ENCODE results near the gene FAXDC2.

FAXDC2 gene

GRCh38 chr5:154797762-154798161 is 52.6 kb downstream of the FAXDC2 start:
- no peak for DNase-seq (ENCODE audit: low spot score)

GRCh38 chr5:154795235-154795596 is 55.2 kb downstream of the FAXDC2 start:
- no peak for DNase-seq (ENCODE audit: low spot score)

DNA sequence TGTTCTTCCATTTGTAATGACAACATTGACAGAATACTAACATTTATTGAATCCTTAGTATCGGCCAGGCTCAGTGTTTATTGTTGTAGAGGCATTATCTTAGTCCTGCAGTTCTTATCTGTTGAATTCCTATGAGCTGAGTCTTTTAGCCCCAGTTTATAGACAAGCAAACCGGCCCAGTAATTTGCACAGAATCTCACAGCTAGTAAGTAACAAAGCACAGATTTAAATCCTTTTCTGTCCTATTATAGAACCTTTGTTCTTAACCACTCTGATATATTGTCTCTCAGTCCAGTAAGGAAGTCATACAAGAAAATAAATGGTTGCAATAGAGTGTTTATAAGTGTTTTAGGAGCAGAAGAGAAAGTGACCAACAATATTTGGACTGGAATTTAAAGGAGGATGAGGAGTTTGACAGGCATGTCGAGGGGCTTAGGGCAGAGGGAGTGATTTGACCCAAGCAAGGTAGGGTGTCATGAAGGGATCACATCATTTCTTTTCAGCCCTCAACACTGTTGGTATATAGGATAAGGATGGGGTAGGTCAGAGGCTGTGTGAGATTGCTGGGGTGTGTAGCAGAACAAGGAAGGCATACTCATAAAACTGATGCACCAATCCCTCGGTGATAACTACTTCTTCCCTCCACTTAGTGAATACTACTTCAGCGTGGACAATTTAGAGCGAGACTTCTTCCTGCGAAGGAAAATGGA is 55.7 kb downstream of the FAXDC2 start:
- DNase-seq (ENCODE audit: low spot score) = no peak

DNA sequence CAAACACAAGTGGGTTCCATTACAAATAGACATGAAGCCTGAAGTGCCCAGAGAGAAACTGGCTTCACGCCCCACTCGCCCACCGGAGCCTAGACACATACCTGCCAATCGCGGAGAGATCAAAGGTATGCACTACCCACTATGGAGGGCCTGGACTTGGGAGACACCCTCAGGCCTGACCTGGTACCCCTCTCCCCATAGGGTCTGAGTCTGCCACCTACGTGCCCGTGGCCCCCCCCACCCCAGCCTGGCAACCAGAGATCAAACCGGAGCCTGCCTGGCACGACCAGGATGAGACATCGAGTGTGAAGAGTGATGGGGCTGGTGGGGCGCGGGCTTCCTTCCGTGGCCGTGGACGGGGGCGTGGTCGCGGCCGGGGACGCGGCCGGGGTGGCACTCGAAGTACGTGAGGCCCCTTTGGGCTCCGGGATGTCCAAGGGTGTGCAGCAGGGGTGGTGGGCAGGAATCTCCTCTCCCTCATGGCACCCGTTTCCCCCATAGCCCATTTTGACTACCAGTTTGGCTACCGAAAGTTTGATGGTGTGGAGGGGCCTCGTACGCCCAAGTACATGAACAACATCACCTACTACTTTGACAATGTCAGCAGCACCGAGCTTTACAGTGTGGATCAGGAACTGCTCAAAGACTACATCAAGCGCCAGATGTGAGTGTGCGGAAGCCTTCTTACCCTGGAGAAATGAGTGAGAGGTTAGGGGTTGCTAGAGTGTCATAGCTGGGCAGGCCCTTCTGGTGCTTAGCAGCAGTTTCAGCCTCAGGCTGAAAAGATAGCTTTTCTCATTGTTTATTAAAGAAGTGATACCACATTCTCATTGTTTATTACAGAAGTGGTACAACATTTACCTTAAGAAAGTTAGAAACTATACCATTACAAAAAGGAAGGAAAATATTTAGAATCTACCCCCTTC is 56.5 kb downstream of the FAXDC2 start:
- no peak for DNase-seq (ENCODE audit: low spot score)

DNA sequence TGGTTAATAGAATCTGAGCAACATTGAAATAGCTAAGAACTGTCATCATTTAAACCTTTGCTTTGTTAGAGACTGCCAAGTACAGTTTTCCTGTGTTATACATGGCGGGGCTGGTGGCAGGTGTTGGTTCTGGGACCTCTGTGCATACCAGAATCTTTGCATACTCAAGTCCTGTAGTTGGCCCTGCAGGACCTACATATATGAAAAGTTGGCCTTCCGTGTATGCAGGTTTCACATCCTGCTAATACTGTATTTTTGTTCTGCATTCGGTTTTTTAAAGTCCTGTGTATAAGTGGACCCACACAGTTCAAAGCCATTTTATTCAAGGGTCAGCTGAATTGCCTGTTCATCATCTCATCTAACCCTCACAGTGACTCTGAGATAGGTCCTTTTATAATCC is 58.9 kb downstream of the FAXDC2 start:
- no peak for DNase-seq (ENCODE audit: low spot score)

- DNase-seq (ENCODE audit: low spot score) = no peak
These were observed 62.2 kb downstream of the FAXDC2 start for GRCh38 chr5:154788212-154788611.

DNA sequence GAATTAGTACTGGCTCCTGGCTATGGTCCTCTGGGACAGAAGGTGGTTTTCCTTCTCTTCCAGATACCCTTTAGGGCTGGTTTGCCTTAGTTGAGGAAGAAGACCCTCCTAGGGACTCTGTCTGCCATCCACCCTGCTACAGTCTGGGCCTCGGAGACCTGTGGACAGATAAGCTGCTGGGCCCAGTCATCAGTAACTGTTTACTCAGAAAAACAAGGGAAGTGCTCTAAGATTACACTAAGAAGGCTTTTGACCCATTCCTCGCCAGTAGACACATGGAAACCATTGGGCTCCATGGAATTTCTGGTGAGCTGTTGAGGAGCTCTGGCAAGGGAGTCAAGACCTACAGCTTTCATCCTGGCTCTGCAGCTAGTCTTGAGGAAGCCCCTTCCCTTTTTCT is 64.0 kb downstream of the FAXDC2 start:
- no peak for DNase-seq (ENCODE audit: low spot score)

DNA sequence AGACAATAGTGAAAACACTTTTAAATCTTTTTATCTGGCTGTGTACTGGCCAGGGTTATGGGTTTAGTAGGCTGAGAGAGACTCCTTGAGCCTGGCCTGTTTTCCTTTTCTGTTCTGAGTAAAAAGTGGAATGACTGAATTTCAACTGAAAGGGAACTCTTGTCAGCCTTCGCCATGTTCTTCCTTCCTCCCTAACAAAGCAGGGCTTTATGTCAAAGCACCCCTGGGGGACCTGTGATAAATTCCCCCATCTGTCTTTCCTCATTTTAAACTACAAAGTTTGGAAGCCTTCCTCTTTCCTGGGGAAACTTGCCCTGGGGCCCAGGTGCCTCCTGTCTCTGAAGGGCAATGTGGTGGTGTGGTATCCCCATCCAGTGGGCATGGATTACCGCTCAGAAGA is 65.5 kb downstream of the FAXDC2 start:
- DNase-seq (ENCODE audit: low spot score) = no peak

DNA sequence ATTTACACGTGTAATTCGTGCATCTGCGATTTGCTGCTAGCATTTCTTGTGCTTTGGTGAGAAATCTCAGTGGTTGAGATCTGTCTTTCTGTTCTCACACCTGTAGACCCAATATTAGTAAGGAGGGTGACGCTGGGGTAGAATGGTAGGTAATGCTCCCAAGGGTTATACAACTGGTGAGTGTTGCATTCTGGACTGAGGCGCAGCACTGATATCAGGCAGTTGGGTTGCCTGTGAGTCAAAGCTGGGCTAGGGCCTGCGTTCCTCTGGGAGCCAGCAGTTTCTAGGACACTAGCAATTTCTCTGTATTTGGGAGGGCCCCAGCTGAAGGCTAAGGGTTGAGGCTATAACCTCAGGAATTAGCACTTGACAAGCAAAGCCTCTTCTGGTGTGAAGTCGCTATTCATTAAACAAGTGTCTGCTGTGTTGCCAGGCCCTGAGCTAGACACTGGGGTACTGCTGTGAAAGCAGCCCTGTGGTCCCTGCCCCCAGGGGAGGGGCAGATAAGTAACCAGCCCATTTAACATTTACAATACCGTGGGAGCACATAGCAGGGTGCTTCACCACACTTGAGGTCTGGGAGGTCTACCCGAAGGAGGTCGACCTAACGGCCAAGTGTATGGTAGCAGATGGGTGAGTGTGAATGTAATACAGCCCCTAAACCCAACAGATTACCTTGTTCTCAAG is 66.5 kb downstream of the FAXDC2 start:
- no peak for DNase-seq (ENCODE audit: low spot score)

GRCh38 chr5:154782812-154783592 is 67.4 kb downstream of the FAXDC2 start:
- DNase-seq (ENCODE audit: low spot score) = no peak

- DNase-seq (ENCODE audit: low spot score) = no peak
These were observed 68.1 kb downstream of the FAXDC2 start for GRCh38 chr5:154782326-154782725.

DNA sequence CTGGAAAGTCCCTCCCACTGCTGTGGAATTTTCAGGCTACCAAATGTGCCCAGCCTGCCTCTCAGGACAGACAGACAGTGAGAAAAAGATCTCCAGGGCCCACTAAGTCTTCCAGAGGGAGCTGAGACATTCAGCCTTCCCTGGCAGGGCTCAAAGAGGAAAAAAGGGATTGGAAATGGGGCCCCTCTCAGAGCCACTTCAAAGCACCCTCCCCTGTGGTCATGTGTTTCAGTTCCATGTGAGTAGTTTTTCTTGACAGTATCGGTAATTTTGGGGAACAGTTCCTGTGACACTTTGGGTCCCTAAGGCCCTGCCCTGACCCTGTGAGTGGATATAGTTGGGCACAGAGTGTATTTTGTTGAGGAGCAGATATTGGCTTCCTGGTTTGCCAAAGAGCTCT is 70.3 kb downstream of the FAXDC2 start:
- DNase-seq (ENCODE audit: low spot score) = no peak

DNA sequence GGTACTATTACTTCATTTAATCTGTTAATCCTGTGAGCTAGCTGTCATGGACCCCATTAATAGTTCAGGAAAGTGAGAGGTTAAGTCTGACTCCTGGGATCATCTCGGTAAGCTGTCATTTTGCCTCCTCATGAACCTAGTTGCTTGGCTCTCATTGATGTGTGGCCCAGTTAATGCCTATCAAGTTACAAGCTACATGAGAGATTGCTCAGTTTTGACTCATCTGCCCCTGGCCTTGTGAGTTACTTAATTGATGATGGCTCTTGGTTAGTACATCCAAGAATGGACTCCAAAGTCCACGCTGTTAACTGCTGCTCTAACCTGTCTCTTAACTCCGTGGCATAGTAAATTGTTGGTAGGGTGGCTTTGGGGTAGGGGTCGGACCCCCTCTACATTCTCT is 71.3 kb downstream of the FAXDC2 start:
- no peak for DNase-seq (ENCODE audit: low spot score)

DNA sequence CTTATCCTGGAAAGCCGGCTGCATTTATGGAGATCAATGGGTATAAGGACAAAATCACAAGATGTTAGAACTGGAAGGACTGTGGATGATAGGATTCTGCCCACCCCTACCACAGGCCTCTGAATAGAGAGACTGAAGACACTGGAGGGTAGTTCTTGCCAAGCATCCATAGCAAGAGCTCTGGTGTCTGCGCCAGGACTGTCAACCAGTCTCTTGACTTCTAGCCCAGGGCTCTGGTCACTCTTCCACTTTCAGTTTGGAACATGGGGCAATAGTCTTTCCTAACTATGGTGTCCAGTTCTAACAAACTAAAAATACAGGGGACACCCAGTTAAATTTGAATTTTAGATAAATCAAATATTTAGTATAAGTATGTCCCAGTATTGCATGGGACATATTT is 71.9 kb downstream of the FAXDC2 start:
- no peak for DNase-seq (ENCODE audit: low spot score)

DNA sequence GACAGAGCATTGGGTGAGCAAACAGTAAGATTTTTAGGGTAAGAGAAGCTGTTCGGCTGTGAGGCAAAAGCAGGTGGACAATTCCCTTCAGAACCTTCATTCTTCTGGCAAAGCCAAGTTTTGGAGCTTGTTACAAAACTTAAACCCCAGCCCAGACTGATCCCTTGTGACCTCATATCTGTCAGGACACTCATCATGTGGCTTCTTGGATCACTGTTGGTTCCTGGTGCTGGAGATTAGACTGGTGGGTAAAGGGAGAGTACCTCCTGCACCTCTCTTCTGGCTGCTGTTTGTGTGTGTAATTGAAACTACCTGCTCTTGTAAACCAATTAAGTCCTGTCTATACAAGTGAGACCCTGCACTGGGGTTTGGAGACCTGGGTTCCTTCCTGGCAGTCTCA is 74.2 kb downstream of the FAXDC2 start:
- DNase-seq (ENCODE audit: low spot score) = no peak

DNA sequence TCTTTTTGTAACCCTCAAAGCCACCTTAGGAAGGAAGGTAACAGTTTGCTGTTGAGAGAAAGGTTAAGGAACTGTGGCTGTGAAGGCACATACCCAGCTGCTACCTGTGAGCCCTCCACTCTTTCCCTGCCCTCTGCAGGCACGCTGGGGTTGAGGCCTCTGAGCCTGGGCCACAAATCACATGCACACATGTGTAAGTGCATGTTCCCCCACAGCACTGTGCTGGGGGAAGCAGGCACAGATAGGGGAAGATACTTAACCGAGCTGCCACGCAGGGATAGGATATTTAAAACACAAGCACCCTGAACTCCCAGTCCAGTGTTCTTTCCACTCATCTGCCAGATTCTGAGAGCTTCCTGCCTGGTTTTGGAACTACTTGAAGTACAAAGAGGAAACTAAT is 77.1 kb downstream of the FAXDC2 start:
- no peak for DNase-seq (ENCODE audit: low spot score)

DNA sequence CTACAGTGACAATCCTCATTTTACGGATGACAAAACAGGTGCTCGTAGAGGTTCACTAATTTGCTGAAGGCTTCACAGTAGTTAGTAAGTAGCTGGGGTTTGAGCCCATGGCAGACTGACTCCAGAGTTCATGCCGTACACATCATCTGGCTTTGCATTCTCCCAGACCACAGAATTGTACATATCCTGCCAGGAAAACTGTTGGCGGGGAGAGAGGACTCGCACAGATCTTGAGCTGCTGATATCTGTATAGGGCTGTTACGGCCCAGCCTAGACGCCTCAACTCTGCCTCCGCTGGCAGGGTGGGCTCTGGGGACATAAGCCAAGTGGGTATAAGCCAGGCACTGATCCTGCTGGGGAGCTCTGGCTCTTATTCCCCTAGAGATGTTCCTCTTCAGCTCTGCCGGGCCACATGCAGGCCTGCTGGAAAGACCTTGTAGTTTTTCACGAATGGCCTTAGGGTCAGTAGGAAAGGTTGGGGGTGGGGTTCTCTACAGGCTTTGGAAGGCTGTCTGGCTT is 79.0 kb downstream of the FAXDC2 start:
- no peak for DNase-seq (ENCODE audit: low spot score)

DNA sequence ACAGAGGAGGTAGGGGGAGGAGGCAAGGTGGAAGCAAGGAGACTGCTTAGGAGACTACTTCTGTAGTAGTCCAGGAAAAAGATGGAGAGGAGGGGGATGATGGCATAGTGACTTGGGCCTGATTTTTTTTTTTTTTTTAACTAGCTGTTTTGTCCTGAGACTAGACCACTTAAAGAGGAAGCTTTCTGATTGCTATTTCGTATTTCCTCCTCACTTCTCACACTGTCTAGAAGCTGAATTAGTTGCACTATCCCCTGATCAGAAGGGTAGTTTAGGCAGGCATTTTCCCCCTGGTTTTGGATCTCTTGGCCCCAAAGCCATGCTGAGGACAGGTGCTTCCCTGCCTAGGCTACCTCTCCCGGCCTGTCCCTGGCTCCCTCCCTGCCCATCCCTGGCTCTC is 80.3 kb downstream of the FAXDC2 start:
- no peak for DNase-seq (ENCODE audit: low spot score)
